Measurements from ENCODE around the gene CRHR1.

DNA sequence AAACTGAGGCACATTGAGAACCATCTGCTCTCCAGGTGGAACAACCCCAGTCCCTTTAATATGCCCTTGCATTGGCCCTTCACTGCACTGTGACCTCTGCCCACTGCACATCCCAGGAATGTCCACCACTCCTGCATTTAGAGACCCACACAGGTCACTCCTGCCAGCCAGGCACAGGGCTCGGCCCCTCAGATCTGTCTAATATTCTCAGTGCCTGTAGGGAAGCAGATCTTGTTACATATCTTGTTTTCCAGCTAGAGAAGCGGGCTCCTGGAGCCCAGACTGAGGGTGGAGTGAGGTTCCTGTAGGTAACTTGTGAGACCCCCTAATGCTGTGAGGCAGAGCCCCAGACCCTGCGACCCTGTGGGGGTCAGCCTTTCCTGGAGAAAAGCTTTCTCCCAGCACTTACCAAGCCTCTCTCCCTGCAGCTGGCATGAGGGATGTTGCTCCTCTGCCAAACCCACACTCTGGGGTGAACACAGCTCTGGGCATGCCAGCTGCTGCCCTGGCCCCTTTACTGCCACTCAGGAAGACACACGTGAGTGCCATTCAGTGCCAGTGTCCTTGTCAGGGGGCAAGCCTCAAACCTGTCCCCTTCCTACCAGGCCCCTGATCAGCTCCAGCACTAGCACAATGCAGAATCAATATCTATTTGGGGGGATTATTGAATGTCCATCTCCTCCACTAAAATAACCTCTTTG, 40.3 kb upstream of the CRHR1 start:
- TF ChIP-seq, protein P1, sequence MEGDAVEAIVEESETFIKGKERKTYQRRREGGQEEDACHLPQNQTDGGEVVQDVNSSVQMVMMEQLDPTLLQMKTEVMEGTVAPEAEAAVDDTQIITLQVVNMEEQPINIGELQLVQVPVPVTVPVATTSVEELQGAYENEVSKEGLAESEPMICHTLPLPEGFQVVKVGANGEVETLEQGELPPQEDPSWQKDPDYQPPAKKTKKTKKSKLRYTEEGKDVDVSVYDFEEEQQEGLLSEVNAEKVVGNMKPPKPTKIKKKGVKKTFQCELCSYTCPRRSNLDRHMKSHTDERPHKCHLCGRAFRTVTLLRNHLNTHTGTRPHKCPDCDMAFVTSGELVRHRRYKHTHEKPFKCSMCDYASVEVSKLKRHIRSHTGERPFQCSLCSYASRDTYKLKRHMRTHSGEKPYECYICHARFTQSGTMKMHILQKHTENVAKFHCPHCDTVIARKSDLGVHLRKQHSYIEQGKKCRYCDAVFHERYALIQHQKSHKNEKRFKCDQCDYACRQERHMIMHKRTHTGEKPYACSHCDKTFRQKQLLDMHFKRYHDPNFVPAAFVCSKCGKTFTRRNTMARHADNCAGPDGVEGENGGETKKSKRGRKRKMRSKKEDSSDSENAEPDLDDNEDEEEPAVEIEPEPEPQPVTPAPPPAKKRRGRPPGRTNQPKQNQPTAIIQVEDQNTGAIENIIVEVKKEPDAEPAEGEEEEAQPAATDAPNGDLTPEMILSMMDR (IDR thresholded peaks at IDR 0.05): no peak
- no peak for TF ChIP-seq POLR2A (IDR thresholded peaks at IDR 0.05)
